SK-N-SH treated with all-trans-retinoic acid at 6 μM for 48 hours (cell line): ENCODE results near the gene SP110.

ENCODE experiments used
- ATAC-seq: fragments of 200-7000 bp; cut with Tn5 transposase; 3 replicates; pipeline ENCODE4 v1.9.1; 2020; ENCODE audit warnings: mild to moderate bottlenecking, moderate library complexity
- ARNTL ChIP-seq: fragments of 450-650 bp; formaldehyde crosslinking; IDR thresholded peaks from 2 replicates; pipeline ENCODE4 v1.5.0; 2020; ENCODE audit warnings: low read depth, mild to moderate bottlenecking, moderate library complexity, borderline replicate concordance
- CREB5 ChIP-seq: fragments of 250-450 bp; sonication (Bioruptor Pico); IDR thresholded peaks from 2 replicates; pipeline ENCODE4 v1.5.1; 2020; ENCODE audit warnings: low read depth, mild to moderate bottlenecking, moderate library complexity
- CSDC2 ChIP-seq: fragments of 250-450 bp; sonication (Bioruptor Pico); IDR thresholded peaks from 2 replicates; pipeline ENCODE4 v1.5.0; 2020; ENCODE audit warnings: mild to moderate bottlenecking, moderate library complexity
- CSRNP3 ChIP-seq: fragments of 250-450 bp; sonication (Bioruptor Pico); IDR thresholded peaks from 2 replicates; pipeline ENCODE4 v1.5.1; 2021; ENCODE audit warnings: mild to moderate bottlenecking, moderate library complexity
- ESRRG ChIP-seq: fragments of 250-450 bp; sonication (Bioruptor Pico); IDR thresholded peaks from 2 replicates; pipeline ENCODE4 v1.6.1; 2021; ENCODE audit warnings: mild to moderate bottlenecking
- GLIS3 ChIP-seq: fragments of 250-450 bp; sonication (Bioruptor Pico); IDR thresholded peaks from 2 replicates; pipeline ENCODE4 v1.5.0; 2020; ENCODE audit warnings: mild to moderate bottlenecking, moderate library complexity
- OSR1 ChIP-seq: fragments of 250-450 bp; sonication (Bioruptor Pico); IDR thresholded peaks from 2 replicates; pipeline ENCODE4 v1.8.0; 2022; ENCODE audit warnings: moderate library complexity, mild to moderate bottlenecking, inconsistent platforms
- PATZ1 ChIP-seq: fragments of 250-450 bp; sonication (Bioruptor Pico); IDR thresholded peaks from 2 replicates; pipeline ENCODE4 v1.8.0; 2020; ENCODE audit warnings: mild to moderate bottlenecking, moderate library complexity, borderline replicate concordance
- POU6F1 ChIP-seq: fragments of 250-450 bp; sonication (Bioruptor Pico); IDR thresholded peaks from 2 replicates; pipeline ENCODE4 v1.8.0; 2021; ENCODE audit warnings: low read depth, mild to moderate bottlenecking, moderate library complexity, borderline replicate concordance
- PPARA ChIP-seq: fragments of 250-450 bp; sonication (Bioruptor Pico); IDR thresholded peaks from 2 replicates; pipeline ENCODE4 v1.5.0; 2020; ENCODE audit warnings: mild to moderate bottlenecking, borderline replicate concordance
- RARB ChIP-seq: fragments of 250-450 bp; sonication (Bioruptor Pico); IDR thresholded peaks from 2 replicates; pipeline ENCODE4 v1.8.0; 2021; ENCODE audit warnings: mild to moderate bottlenecking, moderate library complexity
- SNAI2 ChIP-seq: fragments of 250-450 bp; sonication (Bioruptor Pico); IDR thresholded peaks from 2 replicates; pipeline ENCODE4 v1.5.0; 2020; ENCODE audit warnings: mild to moderate bottlenecking, moderate library complexity
- TCF4 ChIP-seq: fragments of 250-450 bp; sonication (Bioruptor Pico); IDR thresholded peaks from 2 replicates; pipeline ENCODE4 v1.8.0; 2021; ENCODE audit warnings: mild to moderate bottlenecking, moderate library complexity, borderline replicate concordance
- TSHZ2 ChIP-seq: fragments of 250-450 bp; sonication (Bioruptor Pico); IDR thresholded peaks from 2 replicates; pipeline ENCODE4 v1.5.0; 2020; ENCODE audit warnings: mild to moderate bottlenecking, moderate library complexity
- ZC3H10 ChIP-seq: fragments of 250-450 bp; sonication (Bioruptor Pico); IDR thresholded peaks from 2 replicates; pipeline ENCODE4 v1.5.1; 2021; ENCODE audit warnings: mild to moderate bottlenecking, moderate library complexity
- ZFP3 ChIP-seq: fragments of 250-450 bp; sonication (Bioruptor Pico); IDR thresholded peaks from 2 replicates; pipeline ENCODE4 v1.5.0; 2020; ENCODE audit warnings: mild to moderate bottlenecking, moderate library complexity
- ZFP30 ChIP-seq: fragments of 450-650 bp; formaldehyde crosslinking; IDR thresholded peaks from 2 replicates; pipeline ENCODE4 v1.5.0; 2022; ENCODE audit warnings: mild to moderate bottlenecking, moderate library complexity
- ZNF565 ChIP-seq: fragments of 450-650 bp; formaldehyde crosslinking; conservative IDR thresholded peaks from 2 replicates; pipeline ENCODE4 v1.5.0; 2020; ENCODE audit warnings: low read depth, mild to moderate bottlenecking, moderate library complexity
- ZNF70 ChIP-seq: fragments of 450-650 bp; formaldehyde crosslinking; IDR thresholded peaks from 2 replicates; pipeline ENCODE4 v1.5.0; 2020; ENCODE audit warnings: mild to moderate bottlenecking, moderate library complexity

The SP110 gene

GRCh38 chr2:230234845-230235244 lies 15.1 kb upstream of the SP110 start:
- TF ChIP-seq CSRNP3 (no peak), ARNTL (CRISPR knock-in tag) (no peak), ESRRG (CRISPR knock-in tag) (no peak), ZNF70 (CRISPR knock-in tag) (no peak), CSDC2 (CRISPR knock-in tag) (no peak), POU6F1 (CRISPR knock-in tag) (no peak)
- TF ChIP-seq, all 23 proteins: peak for 0
- ATAC-seq = no peak; the same call in 2 of the 3 replicates

GRCh38 chr2:230234122-230234722 lies 14.4 kb upstream of the SP110 start:
- ATAC-seq = no peak
- no peak for TF ChIP-seq GLIS3 (CRISPR knock-in tag)
- no peak for TF ChIP-seq TSHZ2 (CRISPR knock-in tag)
- no peak for TF ChIP-seq ZNF565 (CRISPR knock-in tag)
- no peak for TF ChIP-seq CSRNP3
- no peak for TF ChIP-seq PATZ1 (CRISPR knock-in tag)
- TF ChIP-seq PPARA (CRISPR knock-in tag) = no peak
- TF ChIP-seq SNAI2 (CRISPR knock-in tag) = no peak
- TF ChIP-seq OSR1 (CRISPR knock-in tag) = no peak

GRCh38 chr2:230231251-230231650 lies 11.5 kb upstream of the SP110 start:
- no peak for ATAC-seq
- TF ChIP-seq TSHZ2 (CRISPR knock-in tag) (no peak), ARNTL (CRISPR knock-in tag) (no peak), ZFP3 (no peak), CSRNP3 (no peak), ZC3H10 (no peak), CREB5 (no peak), ZFP30 (CRISPR knock-in tag) (no peak), ESRRG (CRISPR knock-in tag) (no peak), PATZ1 (CRISPR knock-in tag) (no peak), TCF4 (no peak), PPARA (CRISPR knock-in tag) (no peak), GLIS3 (CRISPR knock-in tag) (no peak), RARB (CRISPR knock-in tag) (no peak)
